ENCODE measurements around the gene FBXL2.
A peak's percentile ranks its signal among the peaks of the same experiment; 100 is the strongest.
"Not testable (repeated sequence)": the region's sequence is repeated elsewhere in the genome, so short reads cannot be mapped to it uniquely, and the experiment has no call there.

FBXL2 gene

GRCh38 chr3:33389908-33390307, 112.7 kb downstream of the FBXL2 start:
- Histone ChIP-seq H3K27me3 (ENCODE audit: control insufficient read depth, insufficient read depth, low read length) (no peaks in the 10 kb centered on the region), H3K9ac (ENCODE audit: low read depth, low read length) (no peak overlapping the region), H3K4me3 (ENCODE audit: low read length) (no peak overlapping the region), H3K9me3 (replicated peaks; ENCODE audit: low read length) (no peaks in the 10 kb centered on the region), H3K4me1 (ENCODE audit: control insufficient read depth, insufficient read depth, low read length) (peaks cover 46% of the 10 kb centered on the region), H3K4me2 (ENCODE audit: low read length) (no peak overlapping the region), H3K36me3 (ENCODE audit: insufficient read depth, low read length) (peaks cover 70% of the 10 kb centered on the region)

- Histone ChIP-seq H3K4me3 (ENCODE audit: low read length) (no peak overlapping the region), H3K9me3 (replicated peaks; ENCODE audit: low read length) (no peaks in the 10 kb centered on the region), H3K4me1 (ENCODE audit: control insufficient read depth, insufficient read depth, low read length) (peaks cover 46% of the 10 kb centered on the region), H3K9ac (ENCODE audit: low read depth, low read length) (no peak overlapping the region), H3K27me3 (ENCODE audit: control insufficient read depth, insufficient read depth, low read length) (no peaks in the 10 kb centered on the region), H3K4me2 (ENCODE audit: low read length) (no peak overlapping the region), H3K36me3 (ENCODE audit: insufficient read depth, low read length) (peaks cover 70% of the 10 kb centered on the region)
Observed at GRCh38 chr3:33391255-33391995, 114.2 kb downstream of the FBXL2 start.

GRCh38 chr3:33392144-33392543, 114.9 kb downstream of the FBXL2 start:
- H3K4me3 ChIP-seq (ENCODE audit: low read length): no peak overlapping the region
- no peaks in the 10 kb centered on the region for H3K27me3 ChIP-seq (ENCODE audit: control insufficient read depth, insufficient read depth, low read length)
- H3K9ac ChIP-seq (ENCODE audit: low read depth, low read length): no peak overlapping the region
- H3K4me1 ChIP-seq (ENCODE audit: control insufficient read depth, insufficient read depth, low read length): peaks cover 46% of the 10 kb centered on the region
- peaks cover 71% of the 10 kb centered on the region for H3K36me3 ChIP-seq (ENCODE audit: insufficient read depth, low read length)
- peak overlapping the region; percentile 16 for H3K4me2 ChIP-seq (ENCODE audit: low read length)
- no peaks in the 10 kb centered on the region for H3K9me3 ChIP-seq (replicated peaks; ENCODE audit: low read length)

- Histone ChIP-seq H3K4me3 (ENCODE audit: low read length) (no peak overlapping the region), H3K27me3 (ENCODE audit: control insufficient read depth, insufficient read depth, low read length) (no peaks in the 10 kb centered on the region), H3K36me3 (ENCODE audit: insufficient read depth, low read length) (peaks cover 77% of the 10 kb centered on the region), H3K4me1 (ENCODE audit: control insufficient read depth, insufficient read depth, low read length) (peaks cover 46% of the 10 kb centered on the region), H3K4me2 (ENCODE audit: low read length) (peak overlapping the region; percentile 68), H3K9me3 (replicated peaks; ENCODE audit: low read length) (no peaks in the 10 kb centered on the region), H3K9ac (ENCODE audit: low read depth, low read length) (no peak overlapping the region)
Observed at GRCh38 chr3:33392703-33393125, 115.5 kb downstream of the FBXL2 start.

- H3K4me2 ChIP-seq (ENCODE audit: low read length): no peak overlapping the region
- H3K9me3 ChIP-seq (replicated peaks; ENCODE audit: low read length): no peaks in the 10 kb centered on the region
- H3K9ac ChIP-seq (ENCODE audit: low read depth, low read length): no peak overlapping the region
- H3K4me3 ChIP-seq (ENCODE audit: low read length): no peak overlapping the region
- H3K36me3 ChIP-seq (ENCODE audit: insufficient read depth, low read length): peaks cover 81% of the 10 kb centered on the region
- H3K27me3 ChIP-seq (ENCODE audit: control insufficient read depth, insufficient read depth, low read length): no peaks in the 10 kb centered on the region
- H3K4me1 ChIP-seq (ENCODE audit: control insufficient read depth, insufficient read depth, low read length): peaks cover 34% of the 10 kb centered on the region
Observed at GRCh38 chr3:33394403-33395054, 117.3 kb downstream of the FBXL2 start.

- H3K9ac ChIP-seq (ENCODE audit: low read depth, low read length): no peak overlapping the region
- no peaks in the 10 kb centered on the region for H3K9me3 ChIP-seq (replicated peaks; ENCODE audit: low read length)
- no peak overlapping the region for H3K4me3 ChIP-seq (ENCODE audit: low read length)
- no peak overlapping the region for H3K4me2 ChIP-seq (ENCODE audit: low read length)
- peaks cover 81% of the 10 kb centered on the region for H3K36me3 ChIP-seq (ENCODE audit: insufficient read depth, low read length)
- no peaks in the 10 kb centered on the region for H3K27me3 ChIP-seq (ENCODE audit: control insufficient read depth, insufficient read depth, low read length)
- H3K4me1 ChIP-seq (ENCODE audit: control insufficient read depth, insufficient read depth, low read length): peaks cover 34% of the 10 kb centered on the region
Observed at GRCh38 chr3:33395900-33396299, 118.7 kb downstream of the FBXL2 start.

- Histone ChIP-seq H3K4me3 (ENCODE audit: low read length) (no peak overlapping the region), H3K4me2 (ENCODE audit: low read length) (no peak overlapping the region), H3K27me3 (ENCODE audit: control insufficient read depth, insufficient read depth, low read length) (no peaks in the 10 kb centered on the region), H3K9me3 (replicated peaks; ENCODE audit: low read length) (no peaks in the 10 kb centered on the region), H3K9ac (ENCODE audit: low read depth, low read length) (no peak overlapping the region), H3K36me3 (ENCODE audit: insufficient read depth, low read length) (peaks cover 90% of the 10 kb centered on the region), H3K4me1 (ENCODE audit: control insufficient read depth, insufficient read depth, low read length) (peaks cover 19% of the 10 kb centered on the region)
Observed at GRCh38 chr3:33398410-33398809, 121.2 kb downstream of the FBXL2 start.

- H3K4me1 ChIP-seq (ENCODE audit: control insufficient read depth, insufficient read depth, low read length): peaks cover 8% of the 10 kb centered on the region
- no peak overlapping the region for H3K4me2 ChIP-seq (ENCODE audit: low read length)
- H3K27me3 ChIP-seq (ENCODE audit: control insufficient read depth, insufficient read depth, low read length): no peaks in the 10 kb centered on the region
- H3K4me3 ChIP-seq (ENCODE audit: low read length): no peak overlapping the region
- peaks cover 87% of the 10 kb centered on the region for H3K36me3 ChIP-seq (ENCODE audit: insufficient read depth, low read length)
- H3K9me3 ChIP-seq (replicated peaks; ENCODE audit: low read length): no peaks in the 10 kb centered on the region
- no peak overlapping the region for H3K9ac ChIP-seq (ENCODE audit: low read depth, low read length)
Observed at GRCh38 chr3:33401781-33402180, 124.5 kb downstream of the FBXL2 start.

GRCh38 chr3:33402936-33403335, 125.7 kb downstream of the FBXL2 start:
- Histone ChIP-seq H3K36me3 (ENCODE audit: insufficient read depth, low read length) (peaks cover 85% of the 10 kb centered on the region), H3K4me2 (ENCODE audit: low read length) (no peak overlapping the region), H3K9me3 (replicated peaks; ENCODE audit: low read length) (no peaks in the 10 kb centered on the region), H3K9ac (ENCODE audit: low read depth, low read length) (no peak overlapping the region), H3K27me3 (ENCODE audit: control insufficient read depth, insufficient read depth, low read length) (no peaks in the 10 kb centered on the region), H3K4me1 (ENCODE audit: control insufficient read depth, insufficient read depth, low read length) (peaks cover 8% of the 10 kb centered on the region), H3K4me3 (ENCODE audit: low read length) (no peak overlapping the region)

GRCh38 chr3:33403756-33404155, 126.5 kb downstream of the FBXL2 start:
- Histone ChIP-seq H3K4me1 (ENCODE audit: control insufficient read depth, insufficient read depth, low read length) (peaks cover 8% of the 10 kb centered on the region), H3K9ac (ENCODE audit: low read depth, low read length) (no peak overlapping the region), H3K4me3 (ENCODE audit: low read length) (no peak overlapping the region), H3K36me3 (ENCODE audit: insufficient read depth, low read length) (peaks cover 85% of the 10 kb centered on the region), H3K4me2 (ENCODE audit: low read length) (no peak overlapping the region), H3K9me3 (replicated peaks; ENCODE audit: low read length) (no peaks in the 10 kb centered on the region), H3K27me3 (ENCODE audit: control insufficient read depth, insufficient read depth, low read length) (no peaks in the 10 kb centered on the region)

GRCh38 chr3:33410816-33411215, 133.6 kb downstream of the FBXL2 start:
- H3K36me3 ChIP-seq (ENCODE audit: insufficient read depth, low read length): peaks cover 78% of the 10 kb centered on the region
- H3K9ac ChIP-seq (ENCODE audit: low read depth, low read length); H3K4me2 ChIP-seq (ENCODE audit: low read length); H3K4me3 ChIP-seq (ENCODE audit: low read length); H3K4me1 ChIP-seq (ENCODE audit: control insufficient read depth, insufficient read depth, low read length); H3K27me3 ChIP-seq (ENCODE audit: control insufficient read depth, insufficient read depth, low read length); H3K9me3 ChIP-seq (replicated peaks; ENCODE audit: low read length): not testable (repeated sequence)
